ENCODE results near the gene CNTN3.

CNTN3 gene

DNA sequence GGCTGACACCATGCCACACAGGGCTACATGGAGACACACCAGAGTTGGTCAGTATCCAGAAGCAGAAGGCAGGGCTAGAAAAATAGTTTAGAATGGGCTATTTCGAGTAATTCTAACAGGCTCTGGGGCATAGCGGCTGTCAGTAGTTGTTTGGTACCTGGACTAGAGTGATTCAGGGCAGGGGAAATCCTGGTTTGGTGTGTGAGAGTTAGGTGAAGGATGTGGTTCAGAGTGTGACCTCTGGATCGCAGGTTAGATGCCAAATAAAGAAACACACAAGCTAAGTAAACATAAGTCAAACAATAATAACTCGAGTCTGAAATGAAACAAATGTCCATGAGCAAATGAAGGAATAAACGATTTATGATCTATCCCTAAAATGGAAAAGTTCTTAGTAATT lies 31.5 kb downstream of the CNTN3 start:
- TF ChIP-seq TAF1 (IDR thresholded peaks at IDR 0.05; ENCODE audit: low read depth) (no peak), RAD21 (IDR thresholded peaks at IDR 0.05; ENCODE audit: low read depth) (no peak), EP300 (IDR thresholded peaks at IDR 0.05; ENCODE audit: borderline replicate concordance) (no peak), CREB1 (IDR thresholded peaks at IDR 0.05; ENCODE audit: low read depth) (no peak), TCF12 (IDR thresholded peaks at IDR 0.05; ENCODE audit: low read depth) (no peak), NFIC (IDR thresholded peaks at IDR 0.05) (no peak), TEAD4 (IDR thresholded peaks at IDR 0.05) (no peak), YY1 (IDR thresholded peaks at IDR 0.05; ENCODE audit: low read depth) (no peak), EGR1 (IDR thresholded peaks at IDR 0.05) (no peak), ZBTB7A (IDR thresholded peaks at IDR 0.05; ENCODE audit: low read depth) (no peak), FOXM1 (IDR thresholded peaks at IDR 0.05; ENCODE audit: borderline replicate concordance, low read depth) (no peak), CEBPB (IDR thresholded peaks at IDR 0.05) (no peak)
- TF ChIP-seq, protein P1, sequence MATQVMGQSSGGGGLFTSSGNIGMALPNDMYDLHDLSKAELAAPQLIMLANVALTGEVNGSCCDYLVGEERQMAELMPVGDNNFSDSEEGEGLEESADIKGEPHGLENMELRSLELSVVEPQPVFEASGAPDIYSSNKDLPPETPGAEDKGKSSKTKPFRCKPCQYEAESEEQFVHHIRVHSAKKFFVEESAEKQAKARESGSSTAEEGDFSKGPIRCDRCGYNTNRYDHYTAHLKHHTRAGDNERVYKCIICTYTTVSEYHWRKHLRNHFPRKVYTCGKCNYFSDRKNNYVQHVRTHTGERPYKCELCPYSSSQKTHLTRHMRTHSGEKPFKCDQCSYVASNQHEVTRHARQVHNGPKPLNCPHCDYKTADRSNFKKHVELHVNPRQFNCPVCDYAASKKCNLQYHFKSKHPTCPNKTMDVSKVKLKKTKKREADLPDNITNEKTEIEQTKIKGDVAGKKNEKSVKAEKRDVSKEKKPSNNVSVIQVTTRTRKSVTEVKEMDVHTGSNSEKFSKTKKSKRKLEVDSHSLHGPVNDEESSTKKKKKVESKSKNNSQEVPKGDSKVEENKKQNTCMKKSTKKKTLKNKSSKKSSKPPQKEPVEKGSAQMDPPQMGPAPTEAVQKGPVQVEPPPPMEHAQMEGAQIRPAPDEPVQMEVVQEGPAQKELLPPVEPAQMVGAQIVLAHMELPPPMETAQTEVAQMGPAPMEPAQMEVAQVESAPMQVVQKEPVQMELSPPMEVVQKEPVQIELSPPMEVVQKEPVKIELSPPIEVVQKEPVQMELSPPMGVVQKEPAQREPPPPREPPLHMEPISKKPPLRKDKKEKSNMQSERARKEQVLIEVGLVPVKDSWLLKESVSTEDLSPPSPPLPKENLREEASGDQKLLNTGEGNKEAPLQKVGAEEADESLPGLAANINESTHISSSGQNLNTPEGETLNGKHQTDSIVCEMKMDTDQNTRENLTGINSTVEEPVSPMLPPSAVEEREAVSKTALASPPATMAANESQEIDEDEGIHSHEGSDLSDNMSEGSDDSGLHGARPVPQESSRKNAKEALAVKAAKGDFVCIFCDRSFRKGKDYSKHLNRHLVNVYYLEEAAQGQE (IDR thresholded peaks at IDR 0.05; ENCODE audit: low read depth), result no peak
- TF ChIP-seq, protein P2, sequence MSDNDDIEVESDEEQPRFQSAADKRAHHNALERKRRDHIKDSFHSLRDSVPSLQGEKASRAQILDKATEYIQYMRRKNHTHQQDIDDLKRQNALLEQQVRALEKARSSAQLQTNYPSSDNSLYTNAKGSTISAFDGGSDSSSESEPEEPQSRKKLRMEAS (IDR thresholded peaks at IDR 0.05), result no peak
- TF ChIP-seq, protein P3, sequence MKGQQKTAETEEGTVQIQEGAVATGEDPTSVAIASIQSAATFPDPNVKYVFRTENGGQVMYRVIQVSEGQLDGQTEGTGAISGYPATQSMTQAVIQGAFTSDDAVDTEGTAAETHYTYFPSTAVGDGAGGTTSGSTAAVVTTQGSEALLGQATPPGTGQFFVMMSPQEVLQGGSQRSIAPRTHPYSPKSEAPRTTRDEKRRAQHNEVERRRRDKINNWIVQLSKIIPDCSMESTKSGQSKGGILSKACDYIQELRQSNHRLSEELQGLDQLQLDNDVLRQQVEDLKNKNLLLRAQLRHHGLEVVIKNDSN (IDR thresholded peaks at IDR 0.05), result no peak

DNA sequence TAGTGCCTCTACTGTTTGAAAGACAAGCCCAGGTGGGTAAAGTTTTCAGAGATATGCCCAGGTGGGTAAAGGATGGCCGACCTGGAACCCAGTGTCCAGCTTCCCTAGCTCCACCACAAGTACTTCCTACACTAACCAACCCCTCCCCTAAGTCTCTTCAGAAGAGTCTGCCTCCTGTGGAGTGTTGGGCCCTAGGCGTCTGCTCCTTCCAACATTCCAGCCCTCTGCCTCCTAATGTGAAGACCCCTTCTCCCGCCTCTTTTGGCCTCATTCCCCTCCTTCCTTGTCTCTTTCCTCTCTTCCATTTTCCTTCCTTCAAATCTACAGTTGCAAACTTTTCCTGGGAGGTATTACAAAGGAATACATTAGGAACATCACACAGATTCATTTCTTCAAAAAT lies 38.6 kb downstream of the CNTN3 start:
- no peak for TF ChIP-seq NFIC (IDR thresholded peaks at IDR 0.05)
- TF ChIP-seq TCF12 (IDR thresholded peaks at IDR 0.05; ENCODE audit: low read depth), result no peak
- TF ChIP-seq, protein P3 (IDR thresholded peaks at IDR 0.05), result no peak
- no peak for TF ChIP-seq CREB1 (IDR thresholded peaks at IDR 0.05; ENCODE audit: low read depth)
- no peak for TF ChIP-seq FOXM1 (IDR thresholded peaks at IDR 0.05; ENCODE audit: borderline replicate concordance, low read depth)
- TF ChIP-seq EGR1 (IDR thresholded peaks at IDR 0.05), result no peak
- no peak for TF ChIP-seq TAF1 (IDR thresholded peaks at IDR 0.05; ENCODE audit: low read depth)
- TF ChIP-seq YY1 (IDR thresholded peaks at IDR 0.05; ENCODE audit: low read depth), result no peak
- no peak for TF ChIP-seq RAD21 (IDR thresholded peaks at IDR 0.05; ENCODE audit: low read depth)
- TF ChIP-seq EP300 (IDR thresholded peaks at IDR 0.05; ENCODE audit: borderline replicate concordance), result no peak
- TF ChIP-seq ZBTB7A (IDR thresholded peaks at IDR 0.05; ENCODE audit: low read depth), result no peak
- TF ChIP-seq, protein P2 (IDR thresholded peaks at IDR 0.05), result no peak
- no peak for TF ChIP-seq TEAD4 (IDR thresholded peaks at IDR 0.05)
- TF ChIP-seq, protein P1 (IDR thresholded peaks at IDR 0.05; ENCODE audit: low read depth), result no peak
- TF ChIP-seq CEBPB (IDR thresholded peaks at IDR 0.05), result no peak

DNA sequence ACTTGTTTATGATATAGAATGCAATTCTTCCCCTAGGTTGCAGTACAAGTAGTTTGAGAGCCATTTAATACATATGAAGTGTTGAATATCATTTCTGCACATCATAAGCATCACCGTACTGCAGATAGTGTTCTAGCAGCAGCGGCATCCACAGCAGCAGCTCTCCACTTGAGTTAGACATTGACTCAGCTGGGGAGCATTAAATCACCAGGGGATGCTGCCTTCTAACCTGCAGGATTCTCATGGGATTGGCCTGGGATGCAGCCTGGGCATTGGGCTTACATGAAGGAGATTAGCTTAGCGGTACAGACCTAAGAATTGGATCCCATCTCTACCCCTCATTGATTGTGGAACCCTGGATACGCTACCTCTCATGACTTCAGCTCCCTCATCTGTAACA lies 43.3 kb downstream of the CNTN3 start:
- TF ChIP-seq, protein P3 (IDR thresholded peaks at IDR 0.05), result no peak
- TF ChIP-seq NFIC (IDR thresholded peaks at IDR 0.05), result no peak

Data from Ishikawa (cell line).